HS-5 (cell line): ENCODE data around the gene LYPD6.

ENCODE experiments used
- DNase-seq: peaks from one replicate; pipeline ENCODE4 v3.0.0-alpha.2; 2012; ENCODE audit warnings: low read depth

LYPD6 gene

GRCh38 chr2:149409506-149409905, 79.1 kb downstream of the LYPD6 start:
- DNase-seq, result no peak

GRCh38 chr2:149410701-149411484, 80.5 kb downstream of the LYPD6 start:
- DNase-seq, result peak; percentile 99

- no peak for DNase-seq
Observed at GRCh38 chr2:149413487-149413886, 83.1 kb downstream of the LYPD6 start.

- no peak for DNase-seq
Observed at GRCh38 chr2:149415086-149415485, 84.7 kb downstream of the LYPD6 start.

GRCh38 chr2:149418065-149418464, 87.7 kb downstream of the LYPD6 start:
- no peak for DNase-seq

GRCh38 chr2:149420053-149420963, 89.9 kb downstream of the LYPD6 start:
- DNase-seq, result no peak

- DNase-seq, result no peak
Observed at GRCh38 chr2:149421791-149422190, 91.4 kb downstream of the LYPD6 start.

GRCh38 chr2:149422337-149422990, 92.1 kb downstream of the LYPD6 start:
- peak; percentile 91 for DNase-seq

- no peak for DNase-seq
Observed at GRCh38 chr2:149422991-149423338, 92.6 kb downstream of the LYPD6 start.

- DNase-seq, result no peak
Observed at GRCh38 chr2:149423630-149424029, 93.2 kb downstream of the LYPD6 start.

GRCh38 chr2:149427387-149427786, 97.0 kb downstream of the LYPD6 start:
- DNase-seq, result no peak

- DNase-seq, result no peak
Observed at GRCh38 chr2:149428783-149429182, 98.4 kb downstream of the LYPD6 start.

GRCh38 chr2:149430743-149431736, 100.7 kb downstream of the LYPD6 start:
- no peak for DNase-seq

GRCh38 chr2:149438330-149438960, 108.1 kb downstream of the LYPD6 start:
- no peak for DNase-seq

- DNase-seq, result no peak
Observed at GRCh38 chr2:149441255-149441654, 110.9 kb downstream of the LYPD6 start.

GRCh38 chr2:149442346-149442745, 112.0 kb downstream of the LYPD6 start:
- DNase-seq, result no peak

- no peak for DNase-seq
Observed at GRCh38 chr2:149443150-149443549, 112.8 kb downstream of the LYPD6 start.

- no peak for DNase-seq
Observed at GRCh38 chr2:149446748-149447147, 116.4 kb downstream of the LYPD6 start.

- no peak for DNase-seq
Observed at GRCh38 chr2:149448315-149448714, 117.9 kb downstream of the LYPD6 start.

- DNase-seq, result no peak
Observed at GRCh38 chr2:149449017-149449416, 118.6 kb downstream of the LYPD6 start.
